Measurements from ENCODE around the gene FBXO30.

GRCh38 chr6:145765449-145765848 lies 49.1 kb downstream of the FBXO30 start:
- TF ChIP-seq EZH2 (optimal IDR thresholded peaks at IDR 0.05; ENCODE audit: low read depth, low read length), result no peak
- no peak for TF ChIP-seq CTCF (IDR thresholded peaks at IDR 0.05; ENCODE audit: low read length)
- no peak for TF ChIP-seq EZH2phosphoT487 (IDR thresholded peaks at IDR 0.05; ENCODE audit: low read length)
